Coronary artery (tissue), 2 donors: ENCODE data around the gene CHN2.

Experiments used
- DNase-seq: peaks from one replicate; pipeline ENCODE4 v3.0.0-alpha.2; 2017; ENCODE audit warnings: low spot score
- H3K27ac ChIP-seq, 2 donors: fragments of 200-600 bp; sonication (generic); one replicate each; pipeline ENCODE4 v1.5.1; 2016 to 2019
- H3K4me3 ChIP-seq: fragments of 200-600 bp; sonication (generic); 2 replicates; pipeline ENCODE4 v1.5.1; 2016; ENCODE audit warnings: mild to moderate bottlenecking, moderate library complexity
- CTCF ChIP-seq: fragments of 200-600 bp; sonication (generic); IDR thresholded peaks from one replicate; pipeline ENCODE4 v1.5.1; 2019; ENCODE audit warnings: antibody characterized with exemption

Gene CHN2

GRCh38 chr7:29415215-29415614 lies 220.6 kb downstream of the CHN2 start:
- no peak overlapping the region for H3K4me3 ChIP-seq
- no peak for TF ChIP-seq CTCF
- H3K27ac ChIP-seq: no peak overlapping the region
- DNase-seq: no peak

DNA sequence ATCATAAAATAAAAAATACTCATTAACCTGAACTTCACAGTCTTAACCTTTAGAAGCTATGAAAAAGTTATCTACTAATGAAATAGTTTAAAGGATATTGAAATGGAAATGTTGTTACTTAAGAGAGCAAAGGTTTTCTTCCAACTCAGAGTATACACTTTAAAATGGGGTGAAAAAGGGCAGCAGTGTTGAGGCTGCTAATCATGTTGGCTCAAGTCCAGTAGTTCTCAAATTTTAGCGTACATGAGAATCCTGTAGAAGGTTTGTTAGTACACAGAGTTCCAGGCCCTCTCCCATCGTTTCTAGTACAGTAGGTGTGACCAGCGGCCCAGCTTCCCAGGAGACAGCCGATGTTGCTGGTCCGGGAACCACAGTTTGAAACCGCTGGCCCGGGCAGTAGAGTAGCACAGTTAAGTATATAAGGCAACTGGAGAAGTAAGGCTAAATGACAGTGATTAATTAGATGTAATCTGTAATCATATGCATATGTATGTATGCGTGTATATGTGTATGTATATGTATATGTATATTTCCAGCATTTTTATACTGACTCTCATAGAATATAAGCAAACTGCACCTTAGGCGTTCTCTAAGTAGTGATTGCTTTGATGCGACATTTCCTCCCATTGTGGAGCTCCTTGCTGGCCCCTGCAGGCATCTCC lies 221.8 kb downstream of the CHN2 start:
- H3K27ac ChIP-seq: no peak overlapping the region
- no peak for DNase-seq
- no peak overlapping the region for H3K4me3 ChIP-seq
- no peak for TF ChIP-seq CTCF

- no peak for TF ChIP-seq CTCF
- Histone ChIP-seq H3K4me3 (no peak overlapping the region), H3K27ac (no peak overlapping the region)
- DNase-seq: no peak
Measured at GRCh38 chr7:29416938-29417305, 222.3 kb downstream of the CHN2 start.

- H3K27ac ChIP-seq: no peak overlapping the region
- DNase-seq: no peak
- no peak for TF ChIP-seq CTCF
Measured at GRCh38 chr7:29418056-29418455, 223.5 kb downstream of the CHN2 start.

DNA sequence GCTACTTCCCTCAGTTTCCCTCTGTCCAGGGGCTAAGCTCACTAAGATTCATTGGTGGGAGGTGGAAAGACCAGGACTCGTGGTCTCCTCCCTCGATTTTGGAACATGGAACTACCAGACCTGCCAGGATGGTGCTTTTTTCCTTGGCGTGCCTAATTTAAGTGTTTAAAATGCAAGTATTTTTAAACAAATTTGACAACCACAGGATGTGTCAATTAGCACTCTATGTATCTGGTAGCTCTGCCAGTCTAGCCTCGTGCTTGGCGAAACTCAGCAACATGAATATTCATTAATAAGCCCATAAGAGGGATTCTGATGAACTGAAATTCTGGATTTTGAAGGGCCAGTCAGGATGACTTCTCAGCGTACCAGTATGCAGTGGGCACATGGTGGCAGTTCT lies 224.1 kb downstream of the CHN2 start:
- Histone ChIP-seq H3K4me3 (no peak overlapping the region), H3K27ac (no peak overlapping the region)
- DNase-seq: no peak
- no peak for TF ChIP-seq CTCF

More at GRCh38 chr7:29418056-29418455, 223.5 kb downstream of the CHN2 start:
- H3K4me3 ChIP-seq: no peak overlapping the region

DNA sequence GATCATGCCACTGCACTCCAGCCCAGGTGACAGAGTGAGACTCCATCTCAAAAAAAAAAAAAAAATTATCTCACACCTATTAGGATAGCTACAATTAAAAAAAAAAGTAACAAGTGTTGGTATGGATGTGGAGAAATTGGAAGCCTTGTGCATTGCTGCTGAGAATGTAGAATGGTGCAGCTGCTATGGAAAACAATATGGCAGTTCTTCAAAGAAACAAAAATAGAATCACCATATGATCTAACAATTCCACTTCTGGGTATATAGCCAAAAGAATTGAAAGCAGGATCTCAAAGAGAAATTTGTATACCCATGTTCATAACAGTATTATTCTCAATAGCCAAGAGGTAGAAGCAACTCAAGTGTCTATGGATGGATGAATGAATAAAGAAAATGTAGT lies 225.4 kb downstream of the CHN2 start:
- TF ChIP-seq CTCF: no peak
- Histone ChIP-seq H3K27ac (no peak overlapping the region), H3K4me3 (no peak overlapping the region)
- DNase-seq: no peak

GRCh38 chr7:29421010-29421956 lies 226.7 kb downstream of the CHN2 start:
- H3K4me3 ChIP-seq: no peak overlapping the region
- no peak for TF ChIP-seq CTCF
- no peak for DNase-seq
- no peak overlapping the region for H3K27ac ChIP-seq
